Gastrocnemius medialis (tissue), 4 donors: ENCODE measurements around the gene PIGR.

ENCODE experiments used
- CTCF ChIP-seq, 5 experiments: fragments of 450-650 bp in 3 of 5; fragments of 200-600 bp in 2 of 5; sonication (generic) in 2 of 5; IDR thresholded peaks in 4 of 5; conservative IDR thresholded peaks in 1 of 5; 1 replicate in 4 of 5; 2 replicates in 1 of 5; pipeline ENCODE4 v1.5.1; 2016 to 2019; ENCODE audit warnings: antibody characterized with exemption in 5 of 5, mild to moderate bottlenecking in 3 of 5, moderate library complexity in 3 of 5
- POLR2A ChIP-seq, 2 donors: fragments of 450-650 bp; IDR thresholded peaks; one replicate each; pipeline ENCODE4 v1.6.1; 2017; ENCODE audit warnings: antibody characterized with exemption in 2 of 2, mild to moderate bottlenecking in 2 of 2, moderate library complexity in 2 of 2

DNA sequence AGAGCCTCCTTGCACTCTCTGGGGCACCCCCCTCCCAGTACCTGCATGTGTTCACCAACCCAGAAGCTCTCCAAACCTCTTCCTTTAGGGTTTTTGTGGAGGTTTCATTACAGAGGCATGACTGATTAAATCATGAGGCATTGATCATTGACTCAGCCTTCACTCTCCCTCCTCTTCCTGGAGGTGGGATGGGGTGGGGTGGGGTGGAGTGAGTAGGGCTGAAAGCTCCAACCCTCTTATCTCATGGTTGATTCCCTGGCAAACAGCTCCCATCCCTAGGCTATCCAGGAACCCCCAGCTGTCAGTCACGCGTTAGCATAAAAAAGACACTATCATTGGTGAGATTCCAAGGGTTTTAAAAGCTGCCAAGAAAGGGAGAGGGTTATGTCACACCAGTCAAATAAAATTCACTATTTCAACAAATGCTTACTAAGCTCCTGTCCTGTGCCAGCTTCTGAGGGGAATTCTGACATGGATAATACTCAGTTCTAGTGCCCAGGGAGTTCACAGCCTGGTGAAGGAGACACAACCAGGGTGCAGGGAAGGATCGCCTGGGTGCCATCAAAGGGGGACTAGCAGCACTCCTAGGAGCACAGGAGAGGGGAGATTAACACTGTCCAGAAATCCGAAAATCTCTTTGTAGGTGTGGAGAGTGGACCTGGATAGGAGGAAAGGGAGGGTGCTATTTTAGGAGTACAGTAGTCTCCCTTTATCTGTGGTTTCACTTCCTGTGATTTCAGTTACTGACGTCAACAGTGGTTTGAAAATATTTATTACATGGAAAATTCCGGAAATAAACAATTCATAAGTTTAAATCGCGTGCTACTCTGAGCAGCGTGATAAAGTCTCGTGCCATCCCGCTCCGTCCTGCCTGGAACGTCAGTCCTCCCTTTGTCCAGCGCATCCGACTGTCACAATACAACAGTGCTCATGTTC, 55.9 kb downstream of the PIGR start:
- no peak for TF ChIP-seq POLR2A (IDR thresholded peaks at IDR 0.05)
- no peak for TF ChIP-seq CTCF (IDR thresholded peaks at IDR 0.05 in 4 of 5, conservative IDR thresholded peaks at IDR 0.05 in 1 of 5)
